A673 (cell line): ENCODE results near the gene RIPOR3. TPM values are rescaled to one million over a fixed set of nuclear protein-coding genes. Genes with fewer than 3 reads are reported as not detected.

Experiments
- BruUV-seq: library from RNA; stranded (reverse); fragments of 400-500 nt; replicated peaks from 2 replicates; lab custom pipeline; 2021; lab: Mats Ljungman, UMichigan
- CTCF ChIA-PET: fragments of 300-600 bp; sonication (Branson Sonifier 250); formaldehyde crosslinking; loops from one replicate; lab custom pipeline; 2022; ENCODE audit warnings: antibody characterized with exemption; lab: Charles Lee
- POLR2A ChIA-PET: fragments of 300-600 bp; sonication (Branson Sonifier 250); formaldehyde crosslinking; loops from one replicate; lab custom pipeline; 2022; ENCODE audit warnings: antibody characterized with exemption; ENCODE audit not compliant: low non-redundant PET; lab: Charles Lee
- DNase-seq: peaks from one replicate; pipeline ENCODE4 v3.0.0-alpha.2; 2015; ENCODE audit warnings: low spot score
- H3K27ac ChIP-seq: fragments of 200-600 bp; sonication (generic); 2 replicates; pipeline ENCODE4 v1.5.1; 2016; ENCODE audit warnings: mixed run types, low read depth, mild to moderate bottlenecking, mixed read lengths, antibody characterized with exemption, low read length; ENCODE audit not compliant: poor library complexity, severe bottlenecking
- H3K27me3 ChIP-seq: fragments of 200-600 bp; sonication (generic); replicated peaks from 2 replicates; pipeline ENCODE4 v1.6.1; 2017; ENCODE audit warnings: mixed run types, low read depth, mild to moderate bottlenecking, mixed read lengths, antibody characterized with exemption, low read length; ENCODE audit not compliant: insufficient read depth, poor library complexity
- H3K36me3 ChIP-seq: fragments of 200-600 bp; sonication (generic); 2 replicates; pipeline ENCODE4 v1.6.1; 2016; ENCODE audit warnings: mixed run types, mild to moderate bottlenecking, mixed read lengths, antibody characterized with exemption, low read length; ENCODE audit not compliant: insufficient read depth, poor library complexity, severe bottlenecking
- H3K4me1 ChIP-seq: fragments of 200-600 bp; sonication (generic); 2 replicates; pipeline ENCODE4 v1.6.1; 2017; ENCODE audit warnings: mixed run types, mild to moderate bottlenecking, mixed read lengths, antibody characterized with exemption, low read length; ENCODE audit not compliant: insufficient read depth, poor library complexity, severe bottlenecking
- H3K4me3 ChIP-seq: fragments of 200-600 bp; sonication (generic); 2 replicates; pipeline ENCODE4 v1.5.1; 2016; ENCODE audit warnings: low read depth, mixed run types, mild to moderate bottlenecking, mixed read lengths, low read length; ENCODE audit not compliant: poor library complexity, severe bottlenecking
- H3K9me3 ChIP-seq: fragments of 200-600 bp; sonication (generic); 2 replicates; pipeline ENCODE4 v1.6.1; 2016; ENCODE audit warnings: mixed run types, low read depth, mild to moderate bottlenecking, mixed read lengths, antibody characterized with exemption, low read length; ENCODE audit not compliant: poor library complexity, severe bottlenecking
- EZH2 ChIP-seq: fragments of 200-600 bp; sonication (generic); IDR thresholded peaks from 2 replicates; pipeline ENCODE4 v1.6.1; 2017; ENCODE audit warnings: borderline replicate concordance, low read depth, mild to moderate bottlenecking, mixed read lengths, antibody characterized with exemption, low read length; ENCODE audit not compliant: poor library complexity, severe bottlenecking
- intact Hi-C: fragments of 100-400 bp; cut with micrococcal nuclease; formaldehyde crosslinking; loops from one replicate; pipeline ENCODE4 v1.10.0; 2022; ENCODE audit not compliant: unreplicated experiment
- total RNA-seq: library from RNA; stranded (reverse); gene quantifications from 2 replicates; pipeline ENCODE4 v1.2.3, GENCODE V29; 2021
- TF ChIP-seq, protein P1 (sequence below): fragments of 300-800, 200-600 bp; sonication (generic); conservative IDR thresholded peaks from 2 replicates; pipeline ENCODE4 v1.5.1; 2017; ENCODE audit warnings: low read depth, mild to moderate bottlenecking, antibody characterized with exemption, low read length, moderate library complexity, mixed read lengths

The RIPOR3 gene
- total RNA-seq, 1 experiment from 2014 or later = 19.1 TPM

DNA sequence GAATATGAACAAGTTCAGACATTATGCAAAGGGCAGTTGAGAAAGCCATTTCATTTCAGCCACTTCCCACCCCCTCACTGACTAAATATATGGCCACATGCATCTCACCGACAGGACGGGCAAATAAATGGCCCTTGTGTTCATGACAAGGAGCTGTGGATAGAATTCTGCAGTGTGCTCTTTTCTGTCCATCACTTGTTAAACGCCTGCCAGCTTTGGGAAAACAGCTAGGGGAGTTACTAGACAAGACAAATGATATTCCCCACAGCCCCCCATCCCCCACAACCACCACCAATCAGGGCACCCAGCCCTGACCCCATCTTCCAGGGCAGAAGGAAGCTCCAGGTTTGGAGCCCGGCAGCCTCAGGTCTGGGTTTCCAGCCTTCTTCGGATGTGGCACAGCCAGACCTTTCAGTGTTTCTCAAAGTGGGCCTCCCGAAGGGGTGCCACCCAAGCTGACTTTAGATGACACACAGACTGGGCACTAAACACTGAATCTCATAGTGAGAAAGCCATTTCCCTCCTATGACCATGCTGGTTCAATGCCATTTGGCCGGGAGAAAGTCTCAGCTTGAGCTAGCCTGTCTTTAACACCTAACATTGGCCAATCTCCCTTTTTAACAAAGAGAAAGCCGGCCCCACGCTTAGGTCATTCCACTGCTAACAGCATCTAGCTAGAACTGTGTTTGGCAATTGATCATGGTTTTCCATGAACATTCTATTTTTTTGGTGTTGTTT, 4.0 kb upstream of the RIPOR3 start:
- Histone ChIP-seq H3K4me1 (peaks cover 25% of the 10 kb centered on the region), H3K36me3 (no peaks in the 10 kb centered on the region), H3K27me3 (no peaks in the 10 kb centered on the region), H3K27ac (no peak overlapping the region), H3K4me3 (no peak overlapping the region), H3K9me3 (no peaks in the 10 kb centered on the region)
- TF ChIP-seq, protein P1, sequence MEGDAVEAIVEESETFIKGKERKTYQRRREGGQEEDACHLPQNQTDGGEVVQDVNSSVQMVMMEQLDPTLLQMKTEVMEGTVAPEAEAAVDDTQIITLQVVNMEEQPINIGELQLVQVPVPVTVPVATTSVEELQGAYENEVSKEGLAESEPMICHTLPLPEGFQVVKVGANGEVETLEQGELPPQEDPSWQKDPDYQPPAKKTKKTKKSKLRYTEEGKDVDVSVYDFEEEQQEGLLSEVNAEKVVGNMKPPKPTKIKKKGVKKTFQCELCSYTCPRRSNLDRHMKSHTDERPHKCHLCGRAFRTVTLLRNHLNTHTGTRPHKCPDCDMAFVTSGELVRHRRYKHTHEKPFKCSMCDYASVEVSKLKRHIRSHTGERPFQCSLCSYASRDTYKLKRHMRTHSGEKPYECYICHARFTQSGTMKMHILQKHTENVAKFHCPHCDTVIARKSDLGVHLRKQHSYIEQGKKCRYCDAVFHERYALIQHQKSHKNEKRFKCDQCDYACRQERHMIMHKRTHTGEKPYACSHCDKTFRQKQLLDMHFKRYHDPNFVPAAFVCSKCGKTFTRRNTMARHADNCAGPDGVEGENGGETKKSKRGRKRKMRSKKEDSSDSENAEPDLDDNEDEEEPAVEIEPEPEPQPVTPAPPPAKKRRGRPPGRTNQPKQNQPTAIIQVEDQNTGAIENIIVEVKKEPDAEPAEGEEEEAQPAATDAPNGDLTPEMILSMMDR = no peak
- no peak for TF ChIP-seq EZH2
- no TSS peak for BruUV-seq
- no peak for DNase-seq
- CTCF ChIA-PET = interaction anchor here (0.7 kb wide), 1 partner anchor 30 kb away, joined by 3 read pairs; no protein-coding TSS in a partner anchor
- intact Hi-C loops = no loop called here
- POLR2A ChIA-PET = no interaction called here

DNA sequence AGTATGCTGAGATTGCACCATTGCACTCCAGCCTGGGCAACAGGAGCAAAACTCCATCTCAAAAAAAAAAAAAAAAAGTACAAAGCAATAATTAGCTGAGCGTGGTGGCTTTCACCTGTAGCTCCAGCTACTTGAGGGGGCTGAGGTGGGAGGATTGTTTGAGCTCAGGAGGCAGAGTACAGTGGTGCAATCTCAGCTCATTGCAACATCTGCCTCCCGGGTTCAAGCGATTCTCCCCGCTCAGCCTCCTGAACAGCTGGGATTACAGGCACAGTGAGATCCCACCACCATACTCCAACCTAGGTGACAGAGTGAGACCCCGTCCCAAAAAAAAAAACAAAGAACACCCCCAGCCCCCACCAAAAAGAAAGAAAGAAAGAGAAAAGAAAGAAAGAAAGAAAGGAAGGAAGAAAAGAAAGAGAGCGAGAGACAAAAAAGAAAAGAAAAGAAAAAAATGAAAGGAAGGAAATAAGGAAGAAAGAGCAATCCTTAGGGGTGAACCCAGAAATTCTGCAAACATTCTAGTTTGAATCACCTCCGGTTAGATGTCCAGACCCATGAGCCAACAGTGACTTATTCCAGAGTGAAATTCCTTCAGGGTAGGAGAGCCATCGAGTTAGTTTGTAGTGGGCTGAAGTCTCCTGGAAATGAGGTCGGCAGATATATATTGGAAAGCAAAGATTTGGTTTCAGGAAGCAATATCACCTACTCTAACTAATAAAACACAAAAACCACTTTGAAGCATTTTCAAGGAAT, 3.2 kb upstream of the RIPOR3 start:
- H3K4me3 ChIP-seq = no peak overlapping the region
- TF ChIP-seq, protein P1 = no peak
- TF ChIP-seq EZH2 = no peak
- ChIA-PET POLR2A (no interaction called here), CTCF (no interaction called here)
- H3K27me3 ChIP-seq = no peaks in the 10 kb centered on the region
- peaks cover 33% of the 10 kb centered on the region for H3K4me1 ChIP-seq
- intact Hi-C loops = no loop called here
- no peaks in the 10 kb centered on the region for H3K36me3 ChIP-seq
- no peaks in the 10 kb centered on the region for H3K9me3 ChIP-seq
- H3K27ac ChIP-seq = no peak overlapping the region
- no peak for DNase-seq
- no TSS peak for BruUV-seq

DNA sequence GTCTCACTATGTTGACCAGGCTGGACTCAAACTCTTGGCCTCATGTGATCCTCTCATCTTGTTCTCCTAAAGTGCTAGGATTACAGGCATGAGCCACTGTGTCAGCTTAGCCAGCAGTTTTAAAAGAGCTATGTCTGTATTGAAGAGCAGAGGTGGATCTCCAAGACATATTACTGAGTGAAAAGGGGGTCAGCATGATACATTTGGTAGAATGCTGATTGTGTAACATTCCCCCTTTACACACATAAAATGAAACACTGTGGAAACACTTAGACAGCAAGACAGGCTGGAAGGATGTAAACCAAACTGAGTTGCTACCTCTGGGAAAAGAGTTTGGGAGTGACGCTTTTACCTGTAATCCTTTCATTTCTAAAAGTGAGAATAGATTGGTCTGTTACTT, 1.7 kb upstream of the RIPOR3 start:
- H3K36me3 ChIP-seq = no peaks in the 10 kb centered on the region
- H3K4me1 ChIP-seq = peaks cover 40% of the 10 kb centered on the region
- H3K27me3 ChIP-seq = no peaks in the 10 kb centered on the region
- POLR2A ChIA-PET = no interaction called here
- DNase-seq = no peak
- H3K27ac ChIP-seq = no peak overlapping the region
- no peak overlapping the region for H3K4me3 ChIP-seq
- intact Hi-C loops = no loop called here
- H3K9me3 ChIP-seq = no peaks in the 10 kb centered on the region
- no peak for TF ChIP-seq EZH2
- TF ChIP-seq, protein P1 = no peak
- BruUV-seq = no TSS peak
- CTCF ChIA-PET = interaction anchor here (0.7 kb wide), 1 partner anchor 24 kb away, joined by 3 read pairs; no protein-coding TSS in a partner anchor
